IPS DF 6.9 (cell line): ENCODE measurements around the gene TJP2.

Experiments
- DNase-seq: peaks from one replicate; pipeline ENCODE4 v3.0.0-alpha.2; 2013; ENCODE audit warnings: low read depth, low spot score
- H3K27ac ChIP-seq: one replicate; pipeline ENCODE4 v1.5.1; 2013; ENCODE audit warnings: low read length, control low read depth
- H3K27me3 ChIP-seq: 2 replicates; pipeline ENCODE4 v1.6.1; 2013; ENCODE audit warnings: mild to moderate bottlenecking, low read length; ENCODE audit not compliant: control insufficient read depth, insufficient read depth
- H3K36me3 ChIP-seq: 2 replicates; pipeline ENCODE4 v1.6.1; 2013; ENCODE audit warnings: low read length; ENCODE audit not compliant: control insufficient read depth, insufficient read depth
- H3K4me1 ChIP-seq: 2 replicates; pipeline ENCODE4 v1.6.1; 2013; ENCODE audit warnings: low read length; ENCODE audit not compliant: control insufficient read depth, insufficient read depth
- H3K4me3 ChIP-seq: 2 replicates; pipeline ENCODE4 v1.5.1; 2013; ENCODE audit warnings: mild to moderate bottlenecking, low read length
- H3K9me3 ChIP-seq: 2 replicates; pipeline ENCODE4 v1.6.1; 2013; ENCODE audit warnings: low read length, inconsistent platforms; ENCODE audit not compliant: control insufficient read depth, insufficient read depth
- WGBS: extraction: QIAGEN DNeasy Blood & Tissue Kit; methylation state at CpG from one replicate; pipeline ENCODE4 v1.1.7; 2013; ENCODE audit warnings: mixed read lengths, missing lambda C conversion rate; ENCODE audit not compliant: insufficient read length, insufficient coverage; 5-methylcytosine and 5-hydroxymethylcytosine counted together

The TJP2 gene

GRCh38 chr9:69141851-69142250 lies 32.2 kb upstream of the TJP2 start:
- no peaks in the 10 kb centered on the region for H3K27me3 ChIP-seq
- H3K27ac ChIP-seq, result no peak overlapping the region
- H3K9me3 ChIP-seq, result no peaks in the 10 kb centered on the region
- no CpG with 5 or more reads among the region's 5 CpGs for WGBS
- H3K4me1 ChIP-seq, result no peaks in the 10 kb centered on the region
- H3K4me3 ChIP-seq, result no peak overlapping the region
- no peak for DNase-seq
- H3K36me3 ChIP-seq, result no peaks in the 10 kb centered on the region; the same call in 1 of the 2 replicates

GRCh38 chr9:69143291-69143690 lies 30.8 kb upstream of the TJP2 start:
- WGBS, result no CpG with 5 or more reads among the region's 1 CpG
- Histone ChIP-seq H3K9me3 (no peaks in the 10 kb centered on the region), H3K4me1 (no peaks in the 10 kb centered on the region), H3K27ac (no peak overlapping the region), H3K36me3 (no peaks in the 10 kb centered on the region; the same call in 1 of the 2 replicates), H3K4me3 (no peak overlapping the region), H3K27me3 (no peaks in the 10 kb centered on the region)
- DNase-seq, result no peak

GRCh38 chr9:69145144-69145715 lies 28.8 kb upstream of the TJP2 start:
- Histone ChIP-seq H3K4me1 (no peaks in the 10 kb centered on the region), H3K9me3 (no peaks in the 10 kb centered on the region), H3K27me3 (no peaks in the 10 kb centered on the region), H3K4me3 (no peak overlapping the region), H3K36me3 (no peaks in the 10 kb centered on the region; the same call in 1 of the 2 replicates), H3K27ac (no peak overlapping the region)
- no peak for DNase-seq
- WGBS, result no CpG with 5 or more reads among the region's 8 CpGs

GRCh38 chr9:69147041-69147834 lies 26.8 kb upstream of the TJP2 start:
- Histone ChIP-seq H3K4me3 (no peak overlapping the region), H3K36me3 (no peaks in the 10 kb centered on the region; the same call in 1 of the 2 replicates), H3K4me1 (no peaks in the 10 kb centered on the region), H3K27ac (no peak overlapping the region), H3K27me3 (no peaks in the 10 kb centered on the region), H3K9me3 (no peaks in the 10 kb centered on the region)
- no CpG with 5 or more reads among the region's 11 CpGs for WGBS
- no peak for DNase-seq

- no peaks in the 10 kb centered on the region for H3K27me3 ChIP-seq
- no peaks in the 10 kb centered on the region for H3K9me3 ChIP-seq
- no CpG with 5 or more reads among the region's 7 CpGs for WGBS
- H3K36me3 ChIP-seq, result no peaks in the 10 kb centered on the region; the same call in 1 of the 2 replicates
- DNase-seq, result no peak
- no peak overlapping the region for H3K4me3 ChIP-seq
- H3K27ac ChIP-seq, result no peak overlapping the region
- H3K4me1 ChIP-seq, result no peaks in the 10 kb centered on the region
Observed at GRCh38 chr9:69149321-69149807, 24.7 kb upstream of the TJP2 start.

GRCh38 chr9:69151506-69151905 lies 22.6 kb upstream of the TJP2 start:
- Histone ChIP-seq H3K27ac (no peak overlapping the region), H3K4me3 (no peak overlapping the region), H3K4me1 (no peaks in the 10 kb centered on the region), H3K36me3 (no peaks in the 10 kb centered on the region; the same call in 1 of the 2 replicates), H3K27me3 (no peaks in the 10 kb centered on the region), H3K9me3 (no peaks in the 10 kb centered on the region)
- WGBS, result no CpG with 5 or more reads among the region's 7 CpGs
- no peak for DNase-seq

GRCh38 chr9:69153707-69154521 lies 20.2 kb upstream of the TJP2 start:
- Histone ChIP-seq H3K9me3 (no peaks in the 10 kb centered on the region), H3K27ac (no peak overlapping the region), H3K4me3 (no peak overlapping the region), H3K4me1 (no peaks in the 10 kb centered on the region), H3K36me3 (no peaks in the 10 kb centered on the region; the same call in 1 of the 2 replicates), H3K27me3 (no peaks in the 10 kb centered on the region)
- no CpG with 5 or more reads among the region's 9 CpGs for WGBS
- no peak for DNase-seq

GRCh38 chr9:69155341-69156030 lies 18.6 kb upstream of the TJP2 start:
- H3K27me3 ChIP-seq, result no peaks in the 10 kb centered on the region
- WGBS, result no CpG with 5 or more reads among the region's 8 CpGs
- no peaks in the 10 kb centered on the region for H3K4me1 ChIP-seq
- DNase-seq, result no peak
- no peak overlapping the region for H3K4me3 ChIP-seq
- H3K9me3 ChIP-seq, result no peaks in the 10 kb centered on the region
- H3K27ac ChIP-seq, result no peak overlapping the region
- no peaks in the 10 kb centered on the region; the same call in 1 of the 2 replicates for H3K36me3 ChIP-seq

GRCh38 chr9:69157751-69158466 lies 16.2 kb upstream of the TJP2 start:
- no peak overlapping the region for H3K4me3 ChIP-seq
- H3K27ac ChIP-seq, result no peak overlapping the region
- no peaks in the 10 kb centered on the region for H3K9me3 ChIP-seq
- H3K36me3 ChIP-seq, result no peaks in the 10 kb centered on the region; the same call in 1 of the 2 replicates
- H3K4me1 ChIP-seq, result no peaks in the 10 kb centered on the region
- no peaks in the 10 kb centered on the region for H3K27me3 ChIP-seq
- no peak for DNase-seq
- no CpG with 5 or more reads among the region's 8 CpGs for WGBS
